ENCODE results near the gene SPTLC2. TPM values are rescaled to one million over a fixed set of nuclear protein-coding genes. Genes with fewer than 3 reads are reported as not detected.
A peak's percentile ranks its signal among the peaks of the same experiment; 100 is the strongest.

The SPTLC2 gene
- total RNA-seq, 2 experiments from 2014 or later = 23.7 to 30.2 TPM

- CTCF ChIA-PET = interaction anchor here (0.6 to 2.4 kb wide), 30 partner anchors 8 to 345 kb away, joined by 3 to 27 read pairs (median 4); partner anchors contain the start of genes GSTZ1, POMT2, SAMD15 and TMED8
- TF ChIP-seq CTCF (IDR thresholded peaks at IDR 0.05) = peak; percentile 76
- peak overlapping the region; percentile 99 for H3K4me3 Mint-ChIP-seq
- H3K9me3 Mint-ChIP-seq = no peaks in the 10 kb centered on the region
- peaks cover 37% of the 10 kb centered on the region for H3K4me1 Mint-ChIP-seq (ENCODE audit: low read depth)
- POLR2A ChIA-PET = interaction anchor here (0.6 to 2.1 kb wide), 10 partner anchors 9 to 693 kb away, joined by 3 to 8 read pairs (median 4); partner anchors contain the start of genes ALKBH1, SAMD15, SLIRP and TMED8
- H3K27ac Mint-ChIP-seq = peak overlapping the region; percentile 100
- DNase-seq (peak; percentile 91), ATAC-seq (no peak)
- intact Hi-C loops (cut with micrococcal nuclease) = loop anchor here (5.0 kb wide), 3 partner anchors 137 to 248 kb away; partner anchors contain the start of genes ALKBH1, GSTZ1, POMT2 and SLIRP
- peaks cover 44% of the 10 kb centered on the region for H3K36me3 Mint-ChIP-seq (ENCODE audit: low read depth)
- no peaks in the 10 kb centered on the region for H3K27me3 Mint-ChIP-seq
These were observed 157.2 kb downstream of the SPTLC2 start for GRCh38 chr14:77459072-77459723.

DNA sequence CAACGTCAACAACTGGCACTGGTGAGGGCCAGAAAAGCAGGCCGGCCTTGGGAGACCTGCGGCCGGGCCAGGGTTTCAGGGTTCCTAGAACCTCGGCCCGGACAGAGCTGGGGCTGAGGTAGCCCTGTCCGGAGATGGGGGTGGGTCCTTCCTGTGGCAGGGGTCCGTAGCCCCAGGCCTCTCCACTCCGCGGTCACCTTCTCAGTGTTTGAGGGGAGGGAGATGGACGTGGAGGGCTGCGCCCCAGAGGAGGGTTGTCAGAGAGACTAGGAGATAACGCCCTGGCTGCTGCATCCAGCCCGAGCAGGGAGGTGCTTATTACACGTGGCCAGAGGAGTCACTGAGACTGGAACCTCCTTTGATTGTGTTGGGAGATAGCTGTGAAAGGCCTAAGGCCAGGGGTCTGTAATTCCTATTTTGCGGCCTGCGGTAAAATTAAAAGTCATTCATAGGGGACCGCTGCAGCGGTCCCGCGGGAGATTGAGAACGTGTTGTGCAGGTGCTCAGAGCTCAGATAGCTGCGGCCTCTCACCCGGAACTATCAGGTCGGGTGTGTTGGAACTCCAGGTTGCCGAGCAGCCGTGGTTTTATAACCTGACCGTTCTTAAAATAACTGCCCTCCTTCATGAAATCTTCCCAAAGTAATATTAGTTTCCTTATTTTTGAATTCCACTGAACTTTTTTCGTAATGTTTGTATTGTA lies 158.0 kb downstream of the SPTLC2 start:
- intact Hi-C loops (cut with micrococcal nuclease) = loop anchor here (5.0 kb wide), 3 partner anchors 136 to 249 kb away; partner anchors contain the start of genes ALKBH1, GSTZ1, POMT2 and SLIRP
- no peak for TF ChIP-seq CTCF (IDR thresholded peaks at IDR 0.05)
- DNase-seq (peak; percentile 59), ATAC-seq (peak; percentile 12)
- no peaks in the 10 kb centered on the region for H3K9me3 Mint-ChIP-seq
- H3K4me3 Mint-ChIP-seq = peak overlapping the region; percentile 99
- ChIA-PET POLR2A (interaction anchor here (0.6 to 2.1 kb wide), 12 partner anchors 9 to 692 kb away, joined by 3 to 8 read pairs (median 4); partner anchors contain the start of genes ALKBH1, SAMD15, SLIRP and SNW1), CTCF (interaction anchor here (0.7 to 2.4 kb wide), 21 partner anchors 10 to 300 kb away, joined by 3 to 27 read pairs (median 5); partner anchors contain the start of genes GSTZ1, POMT2, SAMD15 and TMED8)
- H3K4me1 Mint-ChIP-seq (ENCODE audit: low read depth) = peaks cover 39% of the 10 kb centered on the region
- peak overlapping the region; percentile 100 for H3K27ac Mint-ChIP-seq
- peaks cover 39% of the 10 kb centered on the region for H3K36me3 Mint-ChIP-seq (ENCODE audit: low read depth)
- H3K27me3 Mint-ChIP-seq = no peaks in the 10 kb centered on the region

GRCh38 chr14:77457522-77458248 lies 158.8 kb downstream of the SPTLC2 start, which contains the start of the genes AHSA1 and VIPAS39:
AHSA1 (plus strand) TSS chr14:77458093; CDS start chr14:77458190, 97 bp downstream.
VIPAS39 (minus strand) TSS chr14:77457601; CDS start chr14:77454102, 3,499 bp downstream.
- intact Hi-C loops (cut with micrococcal nuclease) = loop anchor here (2.0 to 5.0 kb wide), 4 partner anchors 81 to 250 kb away; partner anchors contain the start of genes ALKBH1, GSTZ1, POMT2 and SAMD15
- ChIA-PET CTCF (interaction anchor here (0.8 to 2.4 kb wide), 4 partner anchors 15 to 150 kb away, joined by 3 to 10 read pairs (median 7); partner anchors contain the start of genes GSTZ1 and POMT2), POLR2A (interaction anchor here (0.6 to 2.1 kb wide), 9 partner anchors 16 to 341 kb away, joined by 3 to 8 read pairs (median 3); partner anchors contain the start of genes ALKBH1, SAMD15, SLIRP and SNW1)
- H3K4me1 Mint-ChIP-seq (ENCODE audit: low read depth) = peaks cover 39% of the 10 kb centered on the region
- peaks cover 39% of the 10 kb centered on the region for H3K36me3 Mint-ChIP-seq (ENCODE audit: low read depth)
- peak within 1 kb of the TSS; percentile 99 for H3K4me3 Mint-ChIP-seq
- TF ChIP-seq CTCF (IDR thresholded peaks at IDR 0.05) = no peak
- H3K27ac Mint-ChIP-seq = peak within 1 kb of the TSS; percentile 100
- no peaks in the 10 kb centered on the region for H3K27me3 Mint-ChIP-seq
- ATAC-seq (peak; percentile 96), DNase-seq (peak; percentile 98)
- no peaks in the 10 kb centered on the region for H3K9me3 Mint-ChIP-seq

DNA sequence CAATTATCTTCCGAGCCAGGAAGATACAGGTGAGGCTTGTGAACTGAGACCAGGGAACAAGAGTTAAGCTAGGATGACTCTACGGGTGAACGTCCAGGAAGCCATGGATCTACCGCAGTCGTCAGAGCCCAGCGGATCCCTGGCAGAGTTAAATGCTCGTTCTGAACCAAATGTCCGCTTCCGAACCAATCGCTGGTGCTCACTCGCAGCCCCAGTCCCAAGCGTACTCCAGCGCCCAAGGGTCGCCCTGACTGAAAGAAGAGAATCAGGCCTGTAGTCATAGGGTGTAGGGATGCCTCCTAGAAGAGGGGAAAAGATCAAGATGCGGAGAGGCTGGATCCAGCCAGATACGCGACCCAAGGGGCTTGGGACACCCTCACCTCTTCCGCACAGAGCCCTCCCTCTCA lies 159.3 kb downstream of the SPTLC2 start:
- H3K9me3 Mint-ChIP-seq = no peaks in the 10 kb centered on the region
- peaks cover 39% of the 10 kb centered on the region for H3K4me1 Mint-ChIP-seq (ENCODE audit: low read depth)
- ChIA-PET CTCF (interaction anchor here (0.8 kb wide), 1 partner anchor 15 kb away, joined by 3 read pairs; no protein-coding TSS in a partner anchor), POLR2A (interaction anchor here (0.6 kb wide), 2 partner anchors 17 to 341 kb away, joined by 3 read pairs; no protein-coding TSS in a partner anchor)
- peaks cover 34% of the 10 kb centered on the region for H3K36me3 Mint-ChIP-seq (ENCODE audit: low read depth)
- H3K4me3 Mint-ChIP-seq = peak overlapping the region; percentile 99
- no peak for ATAC-seq
- DNase-seq = no peak
- H3K27ac Mint-ChIP-seq = peak overlapping the region; percentile 100
- no peak for TF ChIP-seq CTCF (IDR thresholded peaks at IDR 0.05)
- intact Hi-C loops (cut with micrococcal nuclease) = loop anchor here (2.0 to 5.0 kb wide), 4 partner anchors 80 to 250 kb away; partner anchors contain the start of genes ALKBH1, GSTZ1, POMT2 and SAMD15
- no peaks in the 10 kb centered on the region for H3K27me3 Mint-ChIP-seq

Other genes with a start within 250 kb of the SPTLC2 start
- 10 to 100 TPM; 25.0 to 25.4 TPM for gene TMED8, start 239.5 kb downstream of the SPTLC2 start, total RNA-seq
- under 1 TPM; 0.11 to 0.56 TPM for gene SAMD15, start 239.3 kb downstream of the SPTLC2 start, total RNA-seq
- under 1 TPM; 0.27 to 0.41 TPM for gene NOXRED1, start 193.1 kb downstream of the SPTLC2 start, total RNA-seq
- gene VIPAS39, start 159.0 kb downstream of the SPTLC2 start, total RNA-seq = 10 to 100 TPM; 13.9 to 16.8 TPM
- 100 to 1,000 TPM; 325 to 339 TPM for gene AHSA1, start 158.5 kb downstream of the SPTLC2 start, total RNA-seq
- gene ISM2, start 117.8 kb downstream of the SPTLC2 start, total RNA-seq = under 1 TPM; 0.74 to 0.94 TPM
- gene ALKBH1, start 91.4 kb upstream of the SPTLC2 start, total RNA-seq = 10 to 100 TPM; 16.3 to 18.0 TPM
- 100 to 1,000 TPM; 141 to 148 TPM for gene SLIRP, start 91.5 kb upstream of the SPTLC2 start, total RNA-seq
- gene SNW1, start 144.5 kb upstream of the SPTLC2 start, total RNA-seq = 100 to 1,000 TPM in 1 of 2 experiments, 10 to 100 TPM in 1; 95.2 to 121 TPM
- 1 to 10 TPM; 5.2 to 5.6 TPM for gene ADCK1, start 183.5 kb upstream of the SPTLC2 start, total RNA-seq